Measurements from ENCODE around the gene CLCN6.

DNA sequence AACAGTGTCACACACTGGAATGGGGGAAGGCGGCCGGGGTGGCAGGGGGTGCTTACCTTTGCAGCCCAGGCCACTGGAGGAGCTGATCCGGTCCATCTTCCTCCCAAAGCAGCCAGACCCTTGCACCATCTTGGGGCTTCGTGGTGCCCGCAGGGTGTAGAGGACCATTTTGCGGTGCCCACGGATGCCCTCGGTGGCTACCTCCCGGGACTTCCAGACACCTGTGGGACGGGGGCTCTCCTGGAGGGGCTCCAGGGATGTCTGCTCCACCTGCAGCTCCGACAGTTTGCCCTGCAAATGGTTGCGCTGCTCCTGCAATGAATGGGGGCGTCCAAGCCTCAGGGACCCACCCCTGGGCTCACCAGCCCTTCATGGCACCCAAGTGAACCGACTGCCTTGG, 52.2 kb downstream of the CLCN6 start:
- no peak for TF ChIP-seq JUND (IDR thresholded peaks at IDR 0.05; ENCODE audit: low read length)
- no peak for TF ChIP-seq POLR2A (IDR thresholded peaks at IDR 0.05; ENCODE audit: control extremely low read depth in 1 of 2, low read depth in 2 of 2, low read length in 2 of 2)
- TF ChIP-seq, protein P1, sequence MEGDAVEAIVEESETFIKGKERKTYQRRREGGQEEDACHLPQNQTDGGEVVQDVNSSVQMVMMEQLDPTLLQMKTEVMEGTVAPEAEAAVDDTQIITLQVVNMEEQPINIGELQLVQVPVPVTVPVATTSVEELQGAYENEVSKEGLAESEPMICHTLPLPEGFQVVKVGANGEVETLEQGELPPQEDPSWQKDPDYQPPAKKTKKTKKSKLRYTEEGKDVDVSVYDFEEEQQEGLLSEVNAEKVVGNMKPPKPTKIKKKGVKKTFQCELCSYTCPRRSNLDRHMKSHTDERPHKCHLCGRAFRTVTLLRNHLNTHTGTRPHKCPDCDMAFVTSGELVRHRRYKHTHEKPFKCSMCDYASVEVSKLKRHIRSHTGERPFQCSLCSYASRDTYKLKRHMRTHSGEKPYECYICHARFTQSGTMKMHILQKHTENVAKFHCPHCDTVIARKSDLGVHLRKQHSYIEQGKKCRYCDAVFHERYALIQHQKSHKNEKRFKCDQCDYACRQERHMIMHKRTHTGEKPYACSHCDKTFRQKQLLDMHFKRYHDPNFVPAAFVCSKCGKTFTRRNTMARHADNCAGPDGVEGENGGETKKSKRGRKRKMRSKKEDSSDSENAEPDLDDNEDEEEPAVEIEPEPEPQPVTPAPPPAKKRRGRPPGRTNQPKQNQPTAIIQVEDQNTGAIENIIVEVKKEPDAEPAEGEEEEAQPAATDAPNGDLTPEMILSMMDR (IDR thresholded peaks at IDR 0.05; ENCODE audit: control extremely low read depth in 1 of 3, insufficient read depth in 1 of 3, low read depth in 1 of 3, low read length in 3 of 3) = no peak
- TF ChIP-seq, protein P2, sequence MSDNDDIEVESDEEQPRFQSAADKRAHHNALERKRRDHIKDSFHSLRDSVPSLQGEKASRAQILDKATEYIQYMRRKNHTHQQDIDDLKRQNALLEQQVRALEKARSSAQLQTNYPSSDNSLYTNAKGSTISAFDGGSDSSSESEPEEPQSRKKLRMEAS (IDR thresholded peaks at IDR 0.05) = no peak
- TF ChIP-seq ZNF274 (IDR thresholded peaks at IDR 0.05; ENCODE audit: borderline replicate concordance, extremely low read depth, low read length) = no peak
- TF ChIP-seq SP1 (IDR thresholded peaks at IDR 0.05; ENCODE audit: low read depth, low read length) = no peak
- TF ChIP-seq, protein P3, sequence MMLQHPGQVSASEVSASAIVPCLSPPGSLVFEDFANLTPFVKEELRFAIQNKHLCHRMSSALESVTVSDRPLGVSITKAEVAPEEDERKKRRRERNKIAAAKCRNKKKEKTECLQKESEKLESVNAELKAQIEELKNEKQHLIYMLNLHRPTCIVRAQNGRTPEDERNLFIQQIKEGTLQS (IDR thresholded peaks at IDR 0.05; ENCODE audit: insufficient read depth, low read depth, low read length) = no peak
- TF ChIP-seq HDAC6 (IDR thresholded peaks at IDR 0.05; ENCODE audit: low read depth, low read length) = no peak
- TF ChIP-seq RFX5 (IDR thresholded peaks at IDR 0.05; ENCODE audit: borderline replicate concordance, low read depth, low read length) = no peak
- no peak for TF ChIP-seq YY1 (IDR thresholded peaks at IDR 0.05; ENCODE audit: low read depth, low read length)
- no peak for TF ChIP-seq GTF2F1 (IDR thresholded peaks at IDR 0.05; ENCODE audit: borderline replicate concordance, low read depth, low read length)
- TF ChIP-seq MAFK (IDR thresholded peaks at IDR 0.05; ENCODE audit: low read depth, low read length) = no peak
